H1 (cell line): ENCODE measurements around the gene TNPO2. TPM values are rescaled to one million over a fixed set of nuclear protein-coding genes. Genes with fewer than 3 reads are reported as not detected.

Experiments used
- CTCF ChIA-PET: fragments of 300-600 bp; sonication (Branson Sonifier 250); formaldehyde crosslinking; loops from one replicate; lab custom pipeline; 2021; ENCODE audit not compliant: partially characterized antibody; lab: Charles Lee
- POLR2A ChIA-PET: fragments of 300-600 bp; sonication (Branson Sonifier 250); formaldehyde crosslinking; loops from one replicate; lab custom pipeline; 2021; ENCODE audit warnings: inconsistent platforms; ENCODE audit not compliant: partially characterized antibody; lab: Charles Lee
- DNase-seq, 2 experiments: peaks; one replicate each; pipeline versions ENCODE4 v3.0.0 to v3.0.0-alpha.2; 2010 to 2022; ENCODE audit warnings: low spot score in 2 of 2, low read depth in 1 of 2, mixed read lengths in 1 of 2
- FAIRE-seq: peaks from 2 replicates; lab custom pipeline; 2011; peaks lifted over from hg19 to GRCh38; lab: Jason Lieb, UNC
- H2AFZ ChIP-seq: 2 replicates; pipeline ENCODE4 v1.8.1; 2012; ENCODE audit warnings: low read length, inconsistent platforms
- H2AK5ac ChIP-seq: 2 replicates; pipeline ENCODE4 v1.6.1; 2013; ENCODE audit warnings: low read depth, low read length
- H2BK120ac ChIP-seq: replicated peaks from 2 replicates; pipeline ENCODE3; 2013; ENCODE audit warnings: low read depth, low read length, inconsistent platforms
- H2BK12ac ChIP-seq: 2 replicates; pipeline ENCODE4 v1.6.1; 2013; ENCODE audit warnings: low read depth, low read length
- H2BK15ac ChIP-seq: 2 replicates; pipeline ENCODE4 v1.6.1; 2013; ENCODE audit warnings: low read length
- H2BK20ac ChIP-seq: 2 replicates; pipeline ENCODE4 v1.6.1; 2013; ENCODE audit warnings: low read length
- H2BK5ac ChIP-seq: 2 replicates; pipeline ENCODE4 v1.6.1; 2013; ENCODE audit warnings: low read depth, low read length
- H3K14ac ChIP-seq: 2 replicates; pipeline ENCODE4 v1.6.1; 2013; ENCODE audit warnings: inconsistent platforms; ENCODE audit not compliant: insufficient read length
- H3K18ac ChIP-seq: 2 replicates; pipeline ENCODE4 v1.6.1; 2013; ENCODE audit warnings: low read length; ENCODE audit errors: extremely low read depth
- H3K23ac ChIP-seq: 2 replicates; pipeline ENCODE4 v1.6.1; 2013; ENCODE audit warnings: inconsistent platforms; ENCODE audit not compliant: insufficient read length
- H3K23me2 ChIP-seq: 2 replicates; pipeline ENCODE4 v1.6.1; 2013; ENCODE audit warnings: low read depth, low read length
- H3K27ac ChIP-seq: 2 replicates; pipeline ENCODE4 v1.6.1; 2011; ENCODE audit warnings: low read depth, low read length, inconsistent platforms
- H3K27me3 ChIP-seq, 4 experiments: replicated peaks in 1 of 4; 1 replicate in 1 of 4; 2 replicates in 3 of 4; pipeline versions ENCODE4 v1.6.1 to v1.8.1; 2011 to 2013; ENCODE audit warnings: low read length in 3 of 4, mild to moderate bottlenecking in 3 of 4, inconsistent platforms in 2 of 4, mixed read lengths in 2 of 4, moderate library complexity in 1 of 4; ENCODE audit not compliant: control insufficient read depth in 3 of 4, insufficient read depth in 3 of 4; ENCODE audit errors: extremely low read depth in 1 of 4
- H3K36me3 ChIP-seq, 4 experiments: 2 replicates each; pipeline versions ENCODE4 v1.6.1 to v1.8.1; 2011 to 2013; ENCODE audit warnings: mild to moderate bottlenecking in 4 of 4, low read length in 3 of 4, moderate library complexity in 2 of 4, control low read depth in 1 of 4, inconsistent platforms in 1 of 4; ENCODE audit not compliant: insufficient read depth in 4 of 4, control insufficient read depth in 2 of 4
- H3K4ac ChIP-seq: replicated peaks from 2 replicates; pipeline ENCODE3; 2013; ENCODE audit warnings: low read length, low read depth, mixed read lengths, inconsistent platforms; ENCODE audit not compliant: insufficient read length
- H3K4me1 ChIP-seq, 4 experiments: replicated peaks in 1 of 4; 1 replicate in 1 of 4; 2 replicates in 3 of 4; pipeline versions ENCODE4 v1.6.1 to v1.8.1; 2011 to 2013; ENCODE audit warnings: low read length in 3 of 4, inconsistent platforms in 2 of 4, mixed read lengths in 1 of 4; ENCODE audit not compliant: insufficient read depth in 4 of 4, control insufficient read depth in 3 of 4
- H3K4me2 ChIP-seq, 2 experiments: 2 replicates each; pipeline versions ENCODE4 v1.6.1 to v1.8.1; 2011 to 2013; ENCODE audit warnings: low read depth in 2 of 2, low read length in 2 of 2, control low read depth in 1 of 2, inconsistent platforms in 1 of 2, mild to moderate bottlenecking in 1 of 2; ENCODE audit not compliant: insufficient read depth in 1 of 2
- H3K4me3 ChIP-seq, 4 experiments: fragments of 200-600, 300-600 bp in 1 of 4; sonication (generic), shearing (Covaris generic), sonication (Bioruptor Twin) in 1 of 4; 2 replicates each; pipeline versions ENCODE4 v1.5.1 to v1.8.1; 2011 to 2016; ENCODE audit warnings: low read length in 4 of 4, low read depth in 3 of 4, control low read depth in 2 of 4, inconsistent platforms in 2 of 4, mild to moderate bottlenecking in 2 of 4, mixed read lengths in 1 of 4, moderate library complexity in 1 of 4; ENCODE audit not compliant: insufficient read depth in 2 of 4; ENCODE audit errors: extremely low read depth in 1 of 4
- H3K56ac ChIP-seq: replicated peaks from 2 replicates; pipeline ENCODE3; 2013; ENCODE audit warnings: low read depth, mild to moderate bottlenecking, mixed read lengths, low read length, inconsistent platforms; ENCODE audit not compliant: insufficient read length
- H3K79me1 ChIP-seq: 2 replicates; pipeline ENCODE4 v1.6.1; 2013; ENCODE audit warnings: low read depth, low read length, control low read depth
- H3K79me2 ChIP-seq, 2 experiments: 2 replicates each; pipeline versions ENCODE4 v1.6.1 to v1.8.1; 2012 to 2013; ENCODE audit warnings: low read length in 2 of 2, mild to moderate bottlenecking in 2 of 2, inconsistent platforms in 1 of 2; ENCODE audit not compliant: insufficient read depth in 2 of 2, control insufficient read depth in 1 of 2
- H3K9ac ChIP-seq, 4 experiments: replicated peaks in 1 of 4; 1 replicate in 1 of 4; 2 replicates in 3 of 4; pipeline versions ENCODE4 v1.6.1 to v1.8.1; 2011 to 2013; ENCODE audit warnings: low read depth in 3 of 4, low read length in 3 of 4, control low read depth in 2 of 4, mild to moderate bottlenecking in 2 of 4, moderate library complexity in 2 of 4, inconsistent platforms in 1 of 4; ENCODE audit errors: extremely low read depth in 1 of 4
- H3K9me3 ChIP-seq, 2 experiments: 2 replicates each; pipeline versions ENCODE4 v1.6.1 to v1.8.1; 2012 to 2013; ENCODE audit warnings: mild to moderate bottlenecking in 2 of 2, moderate library complexity in 2 of 2, control low read depth in 1 of 2, inconsistent platforms in 1 of 2, low read depth in 1 of 2, low read length in 1 of 2, mixed read lengths in 1 of 2; ENCODE audit not compliant: insufficient read depth in 2 of 2
- H4K20me1 ChIP-seq, 2 experiments: replicated peaks in 1 of 2; 2 replicates each; pipeline versions ENCODE3 to v1.8.1; 2011 to 2013; ENCODE audit warnings: inconsistent platforms in 2 of 2, low read length in 2 of 2, mild to moderate bottlenecking in 1 of 2; ENCODE audit not compliant: insufficient read depth in 2 of 2, control insufficient read depth in 1 of 2
- H4K5ac ChIP-seq: 2 replicates; pipeline ENCODE4 v1.6.1; 2013; ENCODE audit warnings: low read length, low read depth, mixed read lengths, inconsistent platforms; ENCODE audit not compliant: insufficient read length
- H4K8ac ChIP-seq: 2 replicates; pipeline ENCODE4 v1.8.0; 2013; ENCODE audit warnings: mild to moderate bottlenecking, moderate library complexity, low read length, inconsistent platforms; ENCODE audit not compliant: insufficient read depth; ENCODE audit errors: extremely low read depth
- H4K91ac ChIP-seq: replicated peaks from 2 replicates; pipeline ENCODE3; 2013; ENCODE audit warnings: low read length, mixed read lengths, inconsistent platforms; ENCODE audit not compliant: insufficient read length
- CBX8 ChIP-seq: fragments of 300-800, 300-1000 bp; sonication (generic); IDR thresholded peaks from 2 replicates; pipeline ENCODE4 v1.7.1; 2016; ENCODE audit warnings: low read depth, low read length, borderline replicate concordance
- RFX5 ChIP-seq: IDR thresholded peaks from 2 replicates; pipeline ENCODE4 v1.6.1; 2011; ENCODE audit warnings: low read depth, low read length, improper control_type of control experiment, borderline replicate concordance
- WGBS, 2 experiments: shearing (Covaris generic) in 1 of 2; methylation state at CpG; one replicate each; pipeline versions ENCODE4 v1.1.6 to v1.1.7; 2013 to 2015; ENCODE audit warnings: low lambda C conversion rate in 2 of 2, mixed read lengths in 2 of 2, inconsistent platforms in 1 of 2, low coverage in 1 of 2, missing lambda C conversion rate in 1 of 2; ENCODE audit not compliant: insufficient replicate concordance in 2 of 2, insufficient coverage in 1 of 2, insufficient read length in 1 of 2; ENCODE audit errors: extremely low coverage in 1 of 2, missing lambda C conversion rate in 1 of 2; 5-methylcytosine and 5-hydroxymethylcytosine counted together
- polyA plus RNA-seq, 7 experiments: library from polyadenylated mRNA; depleted of rRNA in 3 of 7; stranded (reverse) in 5 of 7; unstranded in 2 of 7; fragments of >200 nt in 5 of 7; fragments of 200-250 nt in 2 of 7; gene quantifications; 1 replicate in 5 of 7; 2 replicates in 1 of 7; 4 replicates in 1 of 7; pipeline versions ENCODE4 v1.2.1 to v1.2.3, GENCODE V29; 2011 to 2013; ENCODE audit warnings: missing spikeins in 2 of 7, mixed read lengths in 2 of 7
- total RNA-seq: library from RNA; stranded (reverse); fragmentation: NEBNext Ultra II Directional; extraction: Animal tissue kit (Norgen Biotek cat#: 25700); gene quantifications from 2 replicates; pipeline ENCODE4 v1.2.1, GENCODE V29; 2021
- TF ChIP-seq, protein P1 (sequence below): IDR thresholded peaks from 2 replicates; pipeline ENCODE4 v1.6.1; 2011; ENCODE audit warnings: low read length, improper control_type of control experiment

The TNPO2 gene
- total and polyA plus RNA-seq, 2 of the 8 experiments (the other 6 are each of a cell fraction or from before 2014, with no cell fraction given), result 112 to 121 TPM

DNA sequence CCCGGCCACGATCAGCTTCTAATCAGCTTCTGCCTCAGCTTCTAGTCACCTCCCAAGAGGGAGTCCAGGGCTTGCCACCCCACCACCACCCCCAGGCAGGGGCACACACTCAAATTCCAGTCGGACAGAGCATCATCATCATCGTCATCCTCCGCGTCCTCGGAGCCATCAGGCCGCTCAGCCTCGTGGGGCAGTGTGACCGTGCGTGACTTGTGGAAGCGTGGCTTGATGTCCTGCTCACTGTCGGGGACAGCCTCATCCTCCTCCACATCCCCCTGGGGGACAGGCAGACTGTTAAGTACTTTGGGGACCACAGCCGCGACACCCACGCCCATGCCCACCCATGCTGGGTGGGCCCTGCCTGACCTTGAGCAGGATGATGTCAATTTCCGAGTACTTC is 12.5 kb downstream of the TNPO2 start:
- Histone ChIP-seq H3K9ac (no peak overlapping the region), H4K20me1 (peaks cover 9 to 22% of the 10 kb centered on the region in 2 experiments), H3K18ac (no peak overlapping the region), H2BK5ac (no peak overlapping the region), H4K5ac (no peak overlapping the region), H2AK5ac (no peak overlapping the region), H3K4me1 (no peaks in the 10 kb centered on the region), H3K4ac (no peak overlapping the region), H3K4me3 (no peak overlapping the region), H3K9me3 (no peaks in the 10 kb centered on the region), H2BK15ac (no peak overlapping the region), H3K79me1 (peaks cover 5% of the 10 kb centered on the region; the same call in 1 of the 2 replicates), H4K91ac (no peak overlapping the region), H4K8ac (no peak overlapping the region), H3K27ac (no peak overlapping the region), H3K56ac (no peak overlapping the region), H2BK12ac (no peak overlapping the region), H3K79me2 (peaks cover 0 to 4% of the 10 kb centered on the region in 2 experiments; a peak in 2 of 4 replicates), H3K14ac (no peak overlapping the region), H3K27me3 (no peaks in the 10 kb centered on the region), H3K36me3 (peaks cover 43 to 76% (median 64%) of the 10 kb centered on the region in 4 experiments), H2AFZ (no peak overlapping the region), H3K23ac (no peak overlapping the region), H2BK120ac (no peak overlapping the region), H3K23me2 (no peaks in the 10 kb centered on the region), H3K4me2 (no peak overlapping the region), H2BK20ac (no peak overlapping the region)
- ChIA-PET POLR2A (interaction anchor here (0.6 to 6.7 kb wide), 6 partner anchors 10 to 46 kb away, joined by 3 to 50 read pairs (median 6); partner anchors contain the start of genes FBXW9 and TNPO2), CTCF (interaction anchor here (0.6 to 13.0 kb wide), 9 partner anchors 11 to 90 kb away, joined by 3 to 81 read pairs (median 4); no protein-coding TSS in a partner anchor)
- 96% methylated on average over 15 of the region's 17 CpGs; no CpG with 5 or more reads in 1 of the 2 experiments for WGBS, 2 experiments
- DNase-seq (no peak), FAIRE-seq (no peak)
- TF ChIP-seq, protein P1, sequence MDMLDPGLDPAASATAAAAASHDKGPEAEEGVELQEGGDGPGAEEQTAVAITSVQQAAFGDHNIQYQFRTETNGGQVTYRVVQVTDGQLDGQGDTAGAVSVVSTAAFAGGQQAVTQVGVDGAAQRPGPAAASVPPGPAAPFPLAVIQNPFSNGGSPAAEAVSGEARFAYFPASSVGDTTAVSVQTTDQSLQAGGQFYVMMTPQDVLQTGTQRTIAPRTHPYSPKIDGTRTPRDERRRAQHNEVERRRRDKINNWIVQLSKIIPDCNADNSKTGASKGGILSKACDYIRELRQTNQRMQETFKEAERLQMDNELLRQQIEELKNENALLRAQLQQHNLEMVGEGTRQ, result no peak
- no peak for TF ChIP-seq RFX5
- TF ChIP-seq CBX8, result no peak
